MM.1S (cell line): ENCODE data around the gene GAL.

Experiments used
- EZH2 ChIP-seq: fragments of 300-600 bp; sonication (generic); optimal IDR thresholded peaks from 2 replicates; pipeline ENCODE3; 2017; ENCODE audit warnings: low read depth, mild to moderate bottlenecking, antibody characterized with exemption, low read length, mixed read lengths
- TF ChIP-seq, protein P1 (sequence below): fragments of 300-600 bp; sonication (generic); IDR thresholded peaks from 2 replicates; pipeline ENCODE4 v1.5.1; 2016; ENCODE audit warnings: antibody characterized with exemption, low read length, mixed read lengths

DNA sequence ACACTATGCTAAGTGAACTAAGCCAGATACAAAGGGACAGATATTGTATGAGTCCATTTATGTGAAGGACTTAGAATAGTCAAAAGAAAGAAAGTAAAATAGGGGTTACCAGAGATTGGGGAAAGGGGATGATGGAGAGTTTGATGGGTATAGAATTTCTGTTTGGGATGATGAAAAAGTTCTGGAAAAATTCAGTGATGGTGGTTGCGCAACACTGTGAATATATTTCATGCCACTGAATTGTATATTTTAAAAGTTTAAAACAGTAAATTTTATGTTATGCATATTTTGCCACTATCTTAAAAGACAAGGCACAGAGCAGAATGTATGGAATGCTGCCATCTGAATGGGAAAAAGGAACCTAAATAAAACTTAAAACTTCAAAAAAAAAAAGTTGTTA is 37.8 kb downstream of the GAL start:
- TF ChIP-seq, protein P1, sequence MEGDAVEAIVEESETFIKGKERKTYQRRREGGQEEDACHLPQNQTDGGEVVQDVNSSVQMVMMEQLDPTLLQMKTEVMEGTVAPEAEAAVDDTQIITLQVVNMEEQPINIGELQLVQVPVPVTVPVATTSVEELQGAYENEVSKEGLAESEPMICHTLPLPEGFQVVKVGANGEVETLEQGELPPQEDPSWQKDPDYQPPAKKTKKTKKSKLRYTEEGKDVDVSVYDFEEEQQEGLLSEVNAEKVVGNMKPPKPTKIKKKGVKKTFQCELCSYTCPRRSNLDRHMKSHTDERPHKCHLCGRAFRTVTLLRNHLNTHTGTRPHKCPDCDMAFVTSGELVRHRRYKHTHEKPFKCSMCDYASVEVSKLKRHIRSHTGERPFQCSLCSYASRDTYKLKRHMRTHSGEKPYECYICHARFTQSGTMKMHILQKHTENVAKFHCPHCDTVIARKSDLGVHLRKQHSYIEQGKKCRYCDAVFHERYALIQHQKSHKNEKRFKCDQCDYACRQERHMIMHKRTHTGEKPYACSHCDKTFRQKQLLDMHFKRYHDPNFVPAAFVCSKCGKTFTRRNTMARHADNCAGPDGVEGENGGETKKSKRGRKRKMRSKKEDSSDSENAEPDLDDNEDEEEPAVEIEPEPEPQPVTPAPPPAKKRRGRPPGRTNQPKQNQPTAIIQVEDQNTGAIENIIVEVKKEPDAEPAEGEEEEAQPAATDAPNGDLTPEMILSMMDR, result no peak
- TF ChIP-seq EZH2, result no peak
